Epithelial cell of proximal tubule (primary cell): ENCODE data around the gene PIF1. TPM values are rescaled to one million over a fixed set of nuclear protein-coding genes. Genes with fewer than 3 reads are reported as not detected.

ENCODE experiments used
- DNase-seq: peaks from one replicate; pipeline ENCODE4 v3.0.0-alpha.2; 2011; ENCODE audit warnings: low read depth
- H3K4me3 ChIP-seq: 2 replicates; pipeline ENCODE4 v1.5.1; 2011; ENCODE audit warnings: low read depth, mild to moderate bottlenecking, low read length
- total RNA-seq: library from RNA; depleted of rRNA; stranded (reverse); fragments of >200 nt; gene quantifications from 2 replicates; pipeline ENCODE4 v1.2.3, GENCODE V29; 2015
- TF ChIP-seq, protein P1 (sequence below): conservative IDR thresholded peaks from 2 replicates; pipeline ENCODE4 v1.5.1; 2012; ENCODE audit warnings: low read depth, mild to moderate bottlenecking, low read length

PIF1 gene
- total RNA-seq, 1 donor from 2014 or later, result 23.3 TPM

DNA sequence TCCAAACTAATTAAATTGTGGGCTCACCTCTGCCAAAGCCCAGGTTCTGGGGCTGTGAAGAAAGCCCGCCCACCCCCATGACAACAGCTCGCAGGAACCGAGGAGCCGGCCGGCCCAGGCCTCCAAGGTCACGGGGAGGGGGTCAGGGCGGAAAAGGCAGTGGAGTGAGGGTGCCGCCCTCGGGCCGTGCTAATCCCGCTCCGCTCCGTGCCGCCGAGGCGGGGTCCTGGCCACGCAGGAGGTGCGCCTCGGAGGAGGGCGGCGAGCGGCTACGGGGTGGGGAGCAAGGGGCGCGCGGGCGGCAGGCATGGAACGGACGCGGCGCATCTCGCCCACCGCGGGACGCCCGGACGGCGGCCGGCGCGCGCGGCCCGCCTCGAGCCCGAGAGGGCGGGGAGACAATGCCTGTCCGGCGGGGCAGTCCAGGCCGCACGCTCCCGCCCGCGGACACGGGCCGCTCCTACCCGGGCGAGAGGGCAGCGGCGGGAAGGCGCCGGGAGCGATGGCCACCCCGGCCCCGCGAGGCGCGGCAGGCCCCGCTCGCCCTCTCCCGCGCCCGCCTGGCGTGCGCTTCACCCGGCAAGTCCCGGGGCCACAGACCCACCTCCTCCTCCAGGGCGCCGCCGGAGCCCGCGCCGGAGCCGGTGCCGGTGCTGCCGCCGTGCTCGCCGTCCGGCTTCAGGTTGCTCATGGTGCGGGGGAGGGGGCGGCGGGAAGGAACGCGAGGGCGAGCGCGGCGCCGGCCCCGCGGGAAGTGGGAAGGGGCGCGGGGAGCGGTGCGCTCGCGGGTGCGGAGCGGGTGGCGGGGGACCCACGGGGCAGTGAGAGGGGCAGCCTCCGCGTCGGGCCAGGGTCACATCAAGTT is 50.6 kb downstream of the PIF1 start:
- peak overlapping the region; percentile 46 for H3K4me3 ChIP-seq
- no peak for DNase-seq
- TF ChIP-seq, protein P1, sequence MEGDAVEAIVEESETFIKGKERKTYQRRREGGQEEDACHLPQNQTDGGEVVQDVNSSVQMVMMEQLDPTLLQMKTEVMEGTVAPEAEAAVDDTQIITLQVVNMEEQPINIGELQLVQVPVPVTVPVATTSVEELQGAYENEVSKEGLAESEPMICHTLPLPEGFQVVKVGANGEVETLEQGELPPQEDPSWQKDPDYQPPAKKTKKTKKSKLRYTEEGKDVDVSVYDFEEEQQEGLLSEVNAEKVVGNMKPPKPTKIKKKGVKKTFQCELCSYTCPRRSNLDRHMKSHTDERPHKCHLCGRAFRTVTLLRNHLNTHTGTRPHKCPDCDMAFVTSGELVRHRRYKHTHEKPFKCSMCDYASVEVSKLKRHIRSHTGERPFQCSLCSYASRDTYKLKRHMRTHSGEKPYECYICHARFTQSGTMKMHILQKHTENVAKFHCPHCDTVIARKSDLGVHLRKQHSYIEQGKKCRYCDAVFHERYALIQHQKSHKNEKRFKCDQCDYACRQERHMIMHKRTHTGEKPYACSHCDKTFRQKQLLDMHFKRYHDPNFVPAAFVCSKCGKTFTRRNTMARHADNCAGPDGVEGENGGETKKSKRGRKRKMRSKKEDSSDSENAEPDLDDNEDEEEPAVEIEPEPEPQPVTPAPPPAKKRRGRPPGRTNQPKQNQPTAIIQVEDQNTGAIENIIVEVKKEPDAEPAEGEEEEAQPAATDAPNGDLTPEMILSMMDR, result no peak

DNA sequence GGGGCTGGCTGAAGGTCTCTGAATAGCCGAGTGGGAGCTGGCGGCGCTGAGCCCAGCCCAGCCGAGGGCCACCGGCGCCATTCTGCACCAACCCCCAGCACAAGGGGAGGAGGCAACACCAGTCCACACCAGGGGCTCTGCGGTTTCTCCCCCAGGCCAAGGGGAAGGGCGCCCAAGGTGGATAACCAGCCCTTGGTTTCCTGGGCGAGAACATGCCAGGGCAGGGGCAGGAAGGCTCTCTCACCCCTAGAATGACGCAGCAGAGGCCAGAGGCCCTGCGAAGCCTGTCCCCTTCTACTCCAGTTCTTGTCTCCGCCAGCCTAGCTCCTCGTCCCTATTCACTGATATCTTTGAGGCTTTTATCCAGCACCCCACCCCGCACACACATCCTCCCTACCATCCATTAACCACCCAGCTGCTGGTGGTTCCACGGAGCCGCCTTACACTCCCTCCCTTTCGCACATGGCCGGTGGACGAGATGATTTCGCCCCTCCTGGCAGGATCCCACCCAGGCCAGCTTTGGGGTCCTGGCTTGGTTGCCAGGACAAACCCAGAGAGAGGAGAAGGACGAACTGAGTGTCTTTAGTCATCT is 51.3 kb downstream of the PIF1 start:
- no peak for DNase-seq
- peak overlapping the region; percentile 45 for H3K4me3 ChIP-seq
- TF ChIP-seq, protein P1, result no peak

DNA sequence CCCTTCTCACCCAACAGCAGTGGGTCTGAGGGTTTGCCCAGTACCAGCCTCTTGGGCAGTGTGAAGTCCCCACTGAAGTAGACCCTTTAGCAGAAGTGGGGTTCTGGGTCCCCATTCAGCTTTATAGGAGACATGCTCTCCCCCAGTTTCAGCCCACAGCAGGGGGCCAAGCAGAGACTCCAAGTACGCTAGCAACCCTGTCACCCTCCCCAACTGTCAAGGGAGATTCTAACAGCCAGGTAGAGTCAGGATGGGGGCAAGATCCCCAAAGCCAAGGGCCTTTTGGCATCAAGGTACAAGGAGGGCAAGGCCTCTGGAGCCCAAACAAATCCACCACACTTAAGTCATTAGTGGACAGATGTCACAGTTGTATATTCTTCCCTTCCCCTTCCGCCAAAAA is 51.8 kb downstream of the PIF1 start:
- no peak for DNase-seq
- no peak overlapping the region for H3K4me3 ChIP-seq
- TF ChIP-seq, protein P1, result no peak

GRCh38 chr15:64772964-64773363 is 52.5 kb downstream of the PIF1 start:
- DNase-seq, result no peak
- no peak overlapping the region for H3K4me3 ChIP-seq
- TF ChIP-seq, protein P1, result no peak

GRCh38 chr15:64772488-64772887 is 53.0 kb downstream of the PIF1 start:
- DNase-seq, result no peak
- TF ChIP-seq, protein P1, result no peak
- H3K4me3 ChIP-seq, result no peak overlapping the region

GRCh38 chr15:64770626-64771025 is 54.8 kb downstream of the PIF1 start:
- TF ChIP-seq, protein P1, result no peak
- no peak overlapping the region for H3K4me3 ChIP-seq
- DNase-seq, result no peak
